ENCODE measurements around the gene ANO7. TPM values are rescaled to one million over a fixed set of nuclear protein-coding genes. Genes with fewer than 3 reads are reported as not detected.

ANO7 gene
- total RNA-seq, 2 experiments from 2014 or later = 2.1 to 2.4 TPM

GRCh38 chr2:241158546-241158900, 30.0 kb upstream of the ANO7 start:
- intact Hi-C loops (cut with DNase I, micrococcal nuclease) = no loop called here
- Mint-ChIP-seq H3K27ac (no peak overlapping the region), H3K9me3 (ENCODE audit: low read depth) (no peaks in the 10 kb centered on the region), H3K27me3 (no peaks in the 10 kb centered on the region), H3K4me1 (peaks cover 25% of the 10 kb centered on the region), H3K4me3 (no peak overlapping the region), H3K36me3 (ENCODE audit: low read depth) (peaks cover 36% of the 10 kb centered on the region)
- ChIA-PET POLR2A (no interaction called here), CTCF (no interaction called here)
- DNase-seq (no peak), ATAC-seq (no peak)

- intact Hi-C loops (cut with DNase I, micrococcal nuclease) = no loop called here
- H3K4me3 Mint-ChIP-seq = no peak overlapping the region
- ATAC-seq = no peak
- peaks cover 35% of the 10 kb centered on the region for H3K36me3 Mint-ChIP-seq (ENCODE audit: low read depth)
- no peak overlapping the region for H3K27ac Mint-ChIP-seq
- no peak for DNase-seq
- H3K9me3 Mint-ChIP-seq (ENCODE audit: low read depth) = no peaks in the 10 kb centered on the region
- CTCF ChIA-PET = interaction anchor here (0.8 kb wide), 1 partner anchor 18 kb away, joined by 3 read pairs; no protein-coding TSS in a partner anchor
- no peaks in the 10 kb centered on the region for H3K27me3 Mint-ChIP-seq
- POLR2A ChIA-PET = no interaction called here
- H3K4me1 Mint-ChIP-seq = peaks cover 21% of the 10 kb centered on the region
Observed at GRCh38 chr2:241159116-241159515, 29.4 kb upstream of the ANO7 start.

- no peak for DNase-seq
- Mint-ChIP-seq H3K36me3 (ENCODE audit: low read depth) (peaks cover 38% of the 10 kb centered on the region), H3K27me3 (no peaks in the 10 kb centered on the region), H3K4me1 (peaks cover 13% of the 10 kb centered on the region), H3K4me3 (no peak overlapping the region), H3K9me3 (ENCODE audit: low read depth) (no peaks in the 10 kb centered on the region), H3K27ac (no peak overlapping the region)
- CTCF ChIA-PET = no interaction called here
- no peak for ATAC-seq
- intact Hi-C loops (cut with DNase I, micrococcal nuclease) = no loop called here
- POLR2A ChIA-PET = no interaction called here
Observed at GRCh38 chr2:241160318-241160717, 28.2 kb upstream of the ANO7 start.

GRCh38 chr2:241161646-241162281, 26.7 kb upstream of the ANO7 start:
- CTCF ChIA-PET = interaction anchor here (0.6 kb wide), 1 partner anchor 601 kb away, joined by 4 read pairs; no protein-coding TSS in a partner anchor
- POLR2A ChIA-PET = no interaction called here

GRCh38 chr2:241163601-241164118, 24.8 kb upstream of the ANO7 start:
- ChIA-PET POLR2A (interaction anchor here (0.6 to 1.2 kb wide), 2 partner anchors 23 to 395 kb away, joined by 3 read pairs; no protein-coding TSS in a partner anchor), CTCF (no interaction called here)
- DNase-seq (no peak), ATAC-seq (peak; percentile 55)
- H3K4me3 Mint-ChIP-seq = no peak overlapping the region
- no peaks in the 10 kb centered on the region for H3K27me3 Mint-ChIP-seq
- H3K4me1 Mint-ChIP-seq = no peaks in the 10 kb centered on the region
- peaks cover 39% of the 10 kb centered on the region for H3K36me3 Mint-ChIP-seq (ENCODE audit: low read depth)
- intact Hi-C loops (cut with DNase I, micrococcal nuclease) = no loop called here
- H3K27ac Mint-ChIP-seq = no peak overlapping the region
- no peaks in the 10 kb centered on the region for H3K9me3 Mint-ChIP-seq (ENCODE audit: low read depth)

More at GRCh38 chr2:241161646-241162281, 26.7 kb upstream of the ANO7 start:
- DNase-seq (no peak), ATAC-seq (no peak)
- Mint-ChIP-seq H3K36me3 (ENCODE audit: low read depth) (peaks cover 44% of the 10 kb centered on the region), H3K27ac (no peak overlapping the region), H3K27me3 (no peaks in the 10 kb centered on the region), H3K4me3 (no peak overlapping the region), H3K4me1 (peaks cover 7% of the 10 kb centered on the region), H3K9me3 (ENCODE audit: low read depth) (no peaks in the 10 kb centered on the region)
- intact Hi-C loops (cut with DNase I, micrococcal nuclease) = no loop called here

GRCh38 chr2:241168366-241168765, 20.1 kb upstream of the ANO7 start:
- Mint-ChIP-seq H3K27ac (no peak overlapping the region), H3K9me3 (ENCODE audit: low read depth) (peaks cover 15% of the 10 kb centered on the region), H3K36me3 (ENCODE audit: low read depth) (peaks cover 58% of the 10 kb centered on the region), H3K4me3 (no peak overlapping the region), H3K27me3 (no peaks in the 10 kb centered on the region), H3K4me1 (no peaks in the 10 kb centered on the region)
- CTCF ChIA-PET = interaction anchor here (0.7 kb wide), 1 partner anchor 30 kb away, joined by 3 read pairs; no protein-coding TSS in a partner anchor
- POLR2A ChIA-PET = no interaction called here
- ATAC-seq = no peak
- intact Hi-C loops (cut with DNase I, micrococcal nuclease) = no loop called here
- DNase-seq = no peak

GRCh38 chr2:241173557-241173956, 14.9 kb upstream of the ANO7 start:
- Mint-ChIP-seq H3K4me3 (no peak overlapping the region), H3K27ac (no peak overlapping the region), H3K9me3 (ENCODE audit: low read depth) (peaks cover 15% of the 10 kb centered on the region), H3K36me3 (ENCODE audit: low read depth) (peaks cover 56% of the 10 kb centered on the region), H3K4me1 (no peaks in the 10 kb centered on the region), H3K27me3 (no peaks in the 10 kb centered on the region)
- POLR2A ChIA-PET = no interaction called here
- CTCF ChIA-PET = interaction anchor here (0.6 to 0.8 kb wide), 3 partner anchors 73 to 358 kb away, joined by 3 to 5 read pairs (median 4); no protein-coding TSS in a partner anchor
- no peak for ATAC-seq
- intact Hi-C loops (cut with DNase I, micrococcal nuclease) = no loop called here
- DNase-seq = no peak

GRCh38 chr2:241177526-241178334, 10.7 kb upstream of the ANO7 start:
- H3K4me3 Mint-ChIP-seq = no peak overlapping the region
- CTCF ChIA-PET = interaction anchor here (0.6 kb wide), 1 partner anchor 19 kb away, joined by 3 read pairs; no protein-coding TSS in a partner anchor
- DNase-seq (no peak), ATAC-seq (no peak)
- intact Hi-C loops (cut with DNase I, micrococcal nuclease) = no loop called here
- POLR2A ChIA-PET = no interaction called here
- no peaks in the 10 kb centered on the region for H3K27me3 Mint-ChIP-seq
- H3K4me1 Mint-ChIP-seq = peaks cover 13% of the 10 kb centered on the region
- H3K36me3 Mint-ChIP-seq (ENCODE audit: low read depth) = peaks cover 44% of the 10 kb centered on the region
- no peak overlapping the region for H3K27ac Mint-ChIP-seq
- H3K9me3 Mint-ChIP-seq (ENCODE audit: low read depth) = no peaks in the 10 kb centered on the region

- peaks cover 35% of the 10 kb centered on the region for H3K36me3 Mint-ChIP-seq (ENCODE audit: low read depth)
- DNase-seq = no peak
- H3K4me3 Mint-ChIP-seq = no peak overlapping the region
- intact Hi-C loops (cut with DNase I, micrococcal nuclease) = no loop called here
- CTCF ChIA-PET = no interaction called here
- H3K4me1 Mint-ChIP-seq = peaks cover 13% of the 10 kb centered on the region
- POLR2A ChIA-PET = interaction anchor here (0.6 kb wide), 1 partner anchor 76 kb away, joined by 3 read pairs; no protein-coding TSS in a partner anchor
- no peaks in the 10 kb centered on the region for H3K27me3 Mint-ChIP-seq
- H3K9me3 Mint-ChIP-seq (ENCODE audit: low read depth) = no peaks in the 10 kb centered on the region
- ATAC-seq = no peak
- peak overlapping the region; percentile 38 for H3K27ac Mint-ChIP-seq
Observed at GRCh38 chr2:241178961-241179360, 9.5 kb upstream of the ANO7 start.

GRCh38 chr2:241179899-241180298, 8.6 kb upstream of the ANO7 start:
- ChIA-PET CTCF (interaction anchor here (0.9 to 1.2 kb wide), 3 partner anchors 25 to 101 kb away, joined by 3 to 4 read pairs (median 3); partner anchors contain the start of gene PPP1R7), POLR2A (interaction anchor here (0.6 to 1.0 kb wide), 2 partner anchors 31 to 205 kb away, joined by 4 to 5 read pairs; partner anchors contain the start of gene PASK)
- peak; percentile 92 for ATAC-seq
- Mint-ChIP-seq H3K27ac (peak overlapping the region; percentile 47), H3K4me1 (peaks cover 13% of the 10 kb centered on the region), H3K36me3 (ENCODE audit: low read depth) (peaks cover 33% of the 10 kb centered on the region), H3K9me3 (ENCODE audit: low read depth) (no peaks in the 10 kb centered on the region), H3K27me3 (no peaks in the 10 kb centered on the region), H3K4me3 (no peak overlapping the region)
- intact Hi-C loops (cut with DNase I, micrococcal nuclease) = loop anchor here in 1 of 2 experiments (1.0 kb wide), 2 partner anchors 25 to 440 kb away; no protein-coding TSS in a partner anchor
- peak; percentile 69 for DNase-seq

- intact Hi-C loops (cut with DNase I, micrococcal nuclease) = loop anchor here in 1 of 2 experiments (1.0 kb wide), 2 partner anchors 25 to 440 kb away; no protein-coding TSS in a partner anchor
- Mint-ChIP-seq H3K27me3 (no peaks in the 10 kb centered on the region), H3K9me3 (ENCODE audit: low read depth) (no peaks in the 10 kb centered on the region), H3K36me3 (ENCODE audit: low read depth) (peaks cover 29% of the 10 kb centered on the region), H3K4me3 (no peak overlapping the region), H3K4me1 (peaks cover 13% of the 10 kb centered on the region), H3K27ac (no peak overlapping the region)
- POLR2A ChIA-PET = interaction anchor here (1.0 kb wide), 1 partner anchor 31 kb away, joined by 5 read pairs; the partner anchor contains the start of gene PASK
- CTCF ChIA-PET = interaction anchor here (0.9 to 1.2 kb wide), 3 partner anchors 24 to 102 kb away, joined by 3 to 4 read pairs (median 3); partner anchors contain the start of gene PPP1R7
- no peak for DNase-seq
- no peak for ATAC-seq
Observed at GRCh38 chr2:241180495-241180894, 8.0 kb upstream of the ANO7 start.
